Trophoblast cell (in vitro differentiated cells and primary cell): ENCODE measurements around the gene SLIT1.

Source experiments
- DNase-seq, 2 donors: peaks; one replicate each; pipeline ENCODE4 v3.0.0-alpha.2; 2016
- H2AFZ ChIP-seq: 2 replicates; pipeline ENCODE4 v1.6.1; 2013; ENCODE audit warnings: low read length, moderate library complexity, mild to moderate bottlenecking; ENCODE audit not compliant: insufficient read depth, poor library complexity
- H2AK5ac ChIP-seq: 2 replicates; pipeline ENCODE4 v1.6.1; 2013; ENCODE audit warnings: mild to moderate bottlenecking, low read length
- H2BK120ac ChIP-seq: 2 replicates; pipeline ENCODE4 v1.6.1; 2013; ENCODE audit warnings: low read length, mild to moderate bottlenecking, moderate library complexity; ENCODE audit not compliant: insufficient read depth, poor library complexity
- H2BK12ac ChIP-seq: 2 replicates; pipeline ENCODE4 v1.6.1; 2013; ENCODE audit warnings: mild to moderate bottlenecking, low read length, moderate library complexity
- H2BK5ac ChIP-seq: 2 replicates; pipeline ENCODE4 v1.6.1; 2013; ENCODE audit warnings: low read length, low read depth, moderate library complexity, mild to moderate bottlenecking; ENCODE audit not compliant: poor library complexity
- H3K14ac ChIP-seq: 2 replicates; pipeline ENCODE4 v1.6.1; 2013; ENCODE audit warnings: mild to moderate bottlenecking, low read length
- H3K18ac ChIP-seq: 2 replicates; pipeline ENCODE4 v1.6.1; 2013; ENCODE audit warnings: mild to moderate bottlenecking, low read length
- H3K23ac ChIP-seq: 2 replicates; pipeline ENCODE4 v1.6.1; 2013; ENCODE audit warnings: low read length
- H3K27ac ChIP-seq: 2 replicates; pipeline ENCODE4 v1.5.1; 2013; ENCODE audit warnings: low read depth, mild to moderate bottlenecking, inconsistent platforms, low read length, moderate library complexity
- H3K27me3 ChIP-seq: 2 replicates; pipeline ENCODE4 v1.6.1; 2013; ENCODE audit warnings: inconsistent platforms, mild to moderate bottlenecking, low read length, moderate library complexity; ENCODE audit not compliant: insufficient read depth
- H3K36me3 ChIP-seq, 2 experiments: 1 replicate in 1 of 2; 2 replicates in 1 of 2; pipeline ENCODE4 v1.6.1; 2013; ENCODE audit warnings: low read length in 2 of 2, mild to moderate bottlenecking in 2 of 2, moderate library complexity in 1 of 2; ENCODE audit not compliant: insufficient read depth in 2 of 2, control insufficient read depth in 1 of 2
- H3K4ac ChIP-seq: 2 replicates; pipeline ENCODE4 v1.6.1; 2013; ENCODE audit warnings: low read depth, mild to moderate bottlenecking, low read length, moderate library complexity
- H3K4me1 ChIP-seq, 2 experiments: 1 replicate in 1 of 2; 2 replicates in 1 of 2; pipeline ENCODE4 v1.6.1; 2013; ENCODE audit warnings: low read length in 2 of 2, mild to moderate bottlenecking in 2 of 2, moderate library complexity in 1 of 2; ENCODE audit not compliant: insufficient read depth in 2 of 2, control insufficient read depth in 1 of 2
- H3K4me2 ChIP-seq: 2 replicates; pipeline ENCODE4 v1.6.1; 2013; ENCODE audit warnings: inconsistent platforms, mild to moderate bottlenecking, low read length, moderate library complexity
- H3K4me3 ChIP-seq: 2 replicates; pipeline ENCODE4 v1.5.1; 2013; ENCODE audit warnings: mild to moderate bottlenecking, low read depth, low read length, inconsistent platforms
- H3K79me1 ChIP-seq: one replicate; pipeline ENCODE4 v1.6.1; 2013; ENCODE audit warnings: low read length
- H3K79me2 ChIP-seq: 2 replicates; pipeline ENCODE4 v1.6.1; 2013; ENCODE audit warnings: low read length, mild to moderate bottlenecking; ENCODE audit not compliant: control insufficient read depth, insufficient read depth, poor library complexity
- H3K9ac ChIP-seq: 2 replicates; pipeline ENCODE4 v1.6.1; 2013; ENCODE audit warnings: mild to moderate bottlenecking, low read length
- H3K9me3 ChIP-seq: 2 replicates; pipeline ENCODE4 v1.6.1; 2013; ENCODE audit warnings: low read depth, mild to moderate bottlenecking, control low read depth, inconsistent platforms, low read length; ENCODE audit not compliant: insufficient read depth
- H4K12ac ChIP-seq: 2 replicates; pipeline ENCODE4 v1.6.1; 2013; ENCODE audit warnings: low read depth, mild to moderate bottlenecking, low read length, moderate library complexity
- H4K8ac ChIP-seq: 2 replicates; pipeline ENCODE4 v1.6.1; 2013; ENCODE audit warnings: low read depth, mild to moderate bottlenecking, low read length, moderate library complexity
- H4K91ac ChIP-seq: one replicate; pipeline ENCODE4 v1.6.1; 2013; ENCODE audit warnings: low read depth, mild to moderate bottlenecking, low read length, moderate library complexity
- WGBS: extraction: QIAGEN DNeasy Blood & Tissue Kit; methylation state at CpG from one replicate; pipeline ENCODE4 v1.1.7; 2013; ENCODE audit warnings: missing lambda C conversion rate; ENCODE audit not compliant: insufficient read length, insufficient coverage; ENCODE audit errors: extremely low coverage; 5-methylcytosine and 5-hydroxymethylcytosine counted together

SLIT1 gene

GRCh38 chr10:97129666-97130065 is 56.1 kb downstream of the SLIT1 start:
- WGBS: no CpG with 5 or more reads among the region's 11 CpGs

GRCh38 chr10:97128516-97129154 is 57.1 kb downstream of the SLIT1 start:
- H2AFZ ChIP-seq: no peak overlapping the region
- H3K4me2 ChIP-seq: no peak overlapping the region
- no peak overlapping the region for H4K8ac ChIP-seq
- H3K23ac ChIP-seq: no peak overlapping the region
- H3K4me1 ChIP-seq: no peaks in the 10 kb centered on the region
- H2BK5ac ChIP-seq: no peak overlapping the region
- no peak overlapping the region for H2BK120ac ChIP-seq
- no peak overlapping the region for H4K12ac ChIP-seq
- no peaks in the 10 kb centered on the region for H3K27me3 ChIP-seq
- no peaks in the 10 kb centered on the region for H3K9me3 ChIP-seq
- no peak overlapping the region for H3K4ac ChIP-seq
- no CpG with 5 or more reads among the region's 12 CpGs for WGBS
- H3K27ac ChIP-seq: no peak overlapping the region
- H2BK12ac ChIP-seq: no peak overlapping the region
- no peaks in the 10 kb centered on the region for H3K79me2 ChIP-seq
- no peak overlapping the region for H3K14ac ChIP-seq
- peak in 1 of 2 donors; percentile 6 for DNase-seq
- no peak overlapping the region for H4K91ac ChIP-seq
- no peak overlapping the region for H3K4me3 ChIP-seq
- no peak overlapping the region for H3K9ac ChIP-seq
- no peak overlapping the region for H3K18ac ChIP-seq
- H3K36me3 ChIP-seq: no peaks in the 10 kb centered on the region
- H3K79me1 ChIP-seq: no peaks in the 10 kb centered on the region
- H2AK5ac ChIP-seq: no peak overlapping the region

More at GRCh38 chr10:97129666-97130065, 56.1 kb downstream of the SLIT1 start:
- no peak overlapping the region for H4K8ac ChIP-seq
- no peaks in the 10 kb centered on the region for H3K4me1 ChIP-seq
- H3K14ac ChIP-seq: no peak overlapping the region
- no peak overlapping the region for H2AK5ac ChIP-seq
- no peak overlapping the region for H2BK12ac ChIP-seq
- no peaks in the 10 kb centered on the region for H3K79me1 ChIP-seq
- H3K4me2 ChIP-seq: no peak overlapping the region
- H3K4me3 ChIP-seq: no peak overlapping the region
- H2BK120ac ChIP-seq: no peak overlapping the region
- H2AFZ ChIP-seq: no peak overlapping the region
- H3K18ac ChIP-seq: no peak overlapping the region
- no peaks in the 10 kb centered on the region for H3K36me3 ChIP-seq
- no peak overlapping the region for H3K4ac ChIP-seq
- no peak overlapping the region for H3K27ac ChIP-seq
- H4K91ac ChIP-seq: no peak overlapping the region
- no peak overlapping the region for H4K12ac ChIP-seq
- no peaks in the 10 kb centered on the region for H3K27me3 ChIP-seq
- no peak overlapping the region for H2BK5ac ChIP-seq
- H3K23ac ChIP-seq: no peak overlapping the region
- no peaks in the 10 kb centered on the region for H3K9me3 ChIP-seq
- H3K9ac ChIP-seq: no peak overlapping the region
- no peaks in the 10 kb centered on the region for H3K79me2 ChIP-seq
- no peak for DNase-seq

GRCh38 chr10:97128039-97128492 is 57.7 kb downstream of the SLIT1 start:
- no peak overlapping the region for H3K9ac ChIP-seq
- H3K4ac ChIP-seq: no peak overlapping the region
- no CpG with 5 or more reads among the region's 11 CpGs for WGBS
- no peaks in the 10 kb centered on the region for H3K9me3 ChIP-seq
- H4K12ac ChIP-seq: no peak overlapping the region
- H2AFZ ChIP-seq: no peak overlapping the region
- no peak overlapping the region for H3K4me2 ChIP-seq
- no peak overlapping the region for H3K14ac ChIP-seq
- H4K91ac ChIP-seq: no peak overlapping the region
- H4K8ac ChIP-seq: no peak overlapping the region
- no peak overlapping the region for H2BK120ac ChIP-seq
- no peaks in the 10 kb centered on the region for H3K4me1 ChIP-seq
- no peaks in the 10 kb centered on the region for H3K36me3 ChIP-seq
- H3K79me1 ChIP-seq: no peaks in the 10 kb centered on the region
- no peak overlapping the region for H3K4me3 ChIP-seq
- H3K27me3 ChIP-seq: no peaks in the 10 kb centered on the region
- H3K23ac ChIP-seq: no peak overlapping the region
- H2BK12ac ChIP-seq: no peak overlapping the region
- no peak overlapping the region for H2BK5ac ChIP-seq
- no peak overlapping the region for H3K18ac ChIP-seq
- no peaks in the 10 kb centered on the region for H3K79me2 ChIP-seq
- no peak overlapping the region for H3K27ac ChIP-seq
- no peak overlapping the region for H2AK5ac ChIP-seq
- DNase-seq: no peak

GRCh38 chr10:97127509-97127908 is 58.2 kb downstream of the SLIT1 start:
- no peaks in the 10 kb centered on the region for H3K4me1 ChIP-seq
- WGBS: no CpG with 5 or more reads among the region's 7 CpGs

More at GRCh38 chr10:97127509-97127908, 58.2 kb downstream of the SLIT1 start:
- H2AK5ac ChIP-seq: no peak overlapping the region
- H3K79me2 ChIP-seq: no peaks in the 10 kb centered on the region
- no peak overlapping the region for H2BK12ac ChIP-seq
- peak in 1 of 2 donors; percentile 4 for DNase-seq
- no peak overlapping the region for H3K4ac ChIP-seq
- no peak overlapping the region for H3K27ac ChIP-seq
- H3K36me3 ChIP-seq: no peaks in the 10 kb centered on the region
- no peak overlapping the region for H3K23ac ChIP-seq
- no peak overlapping the region for H3K4me2 ChIP-seq
- H3K4me3 ChIP-seq: no peak overlapping the region
- H2AFZ ChIP-seq: no peak overlapping the region
- H4K91ac ChIP-seq: no peak overlapping the region
- no peak overlapping the region for H3K18ac ChIP-seq
- H3K9ac ChIP-seq: no peak overlapping the region
- no peaks in the 10 kb centered on the region for H3K27me3 ChIP-seq
- no peak overlapping the region for H4K12ac ChIP-seq
- H2BK5ac ChIP-seq: no peak overlapping the region
- H3K9me3 ChIP-seq: no peaks in the 10 kb centered on the region
- no peak overlapping the region for H2BK120ac ChIP-seq
- H4K8ac ChIP-seq: no peak overlapping the region
- no peak overlapping the region for H3K14ac ChIP-seq
- H3K79me1 ChIP-seq: no peaks in the 10 kb centered on the region
